K562 (cell line): ENCODE results near the gene LDAH. TPM values are rescaled to one million over a fixed set of nuclear protein-coding genes. Genes with fewer than 3 reads are reported as not detected.

Experiments used
- CSDE1 ChIP-seq, 2 experiments: fragments of 450-650 bp; IDR thresholded peaks; 2 replicates each; pipeline ENCODE4 v1.6.1; 2016; ENCODE audit warnings: mild to moderate bottlenecking in 1 of 2
- DMBX1 ChIP-seq: fragments of 250-450 bp; sonication (Bioruptor Pico); IDR thresholded peaks from 2 replicates; pipeline ENCODE4 v1.8.0; 2022; ENCODE audit warnings: inconsistent platforms, mild to moderate bottlenecking, moderate library complexity, borderline replicate concordance
- HMGN3 ChIP-seq: IDR thresholded peaks from 2 replicates; pipeline ENCODE4 v1.6.1; 2011; ENCODE audit warnings: borderline replicate concordance, low read depth, mild to moderate bottlenecking, mixed read lengths, low read length; ENCODE audit not compliant: insufficient read length; ENCODE audit errors: extremely low read depth
- L3MBTL2 ChIP-seq: fragments of 450-650 bp; IDR thresholded peaks from 2 replicates; pipeline ENCODE4 v1.6.1; 2016; ENCODE audit warnings: mild to moderate bottlenecking, moderate library complexity
- MAFG ChIP-seq: fragments of 450-650 bp; conservative IDR thresholded peaks from 2 replicates; pipeline ENCODE4 v1.6.1; 2016; ENCODE audit warnings: missing genetic modification characterization, missing compliant biosample characterization
- MEF2D ChIP-seq: conservative IDR thresholded peaks from 2 replicates; pipeline ENCODE4 v1.6.1; 2016; ENCODE audit warnings: low read depth, missing genetic modification characterization, missing compliant biosample characterization
- NKRF ChIP-seq: fragments of 450-650 bp; IDR thresholded peaks from 2 replicates; pipeline ENCODE4 v1.6.1; 2016; ENCODE audit warnings: borderline replicate concordance
- PBX2 ChIP-seq, 2 experiments: IDR thresholded peaks in 1 of 2; conservative IDR thresholded peaks in 1 of 2; 2 replicates each; pipeline ENCODE4 v1.6.1; 2016; ENCODE audit warnings: low read depth in 2 of 2, mild to moderate bottlenecking in 1 of 2, missing compliant biosample characterization in 1 of 2, missing genetic modification characterization in 1 of 2, moderate library complexity in 1 of 2
- PHF20 ChIP-seq: fragments of 450-650 bp; IDR thresholded peaks from 2 replicates; pipeline ENCODE4 v1.6.1; 2018; ENCODE audit not compliant: partially characterized antibody
- PML ChIP-seq: IDR thresholded peaks from 2 replicates; pipeline ENCODE4 v1.6.1; 2012; ENCODE audit warnings: low read length, inconsistent platforms
- RBM25 ChIP-seq: fragments of 200-400 bp; formaldehyde crosslinking; IDR thresholded peaks from 2 replicates; pipeline ENCODE4 v1.6.1; 2018; ENCODE audit warnings: low read length, low read depth, moderate library complexity; ENCODE audit not compliant: severe bottlenecking
- SMARCA4 ChIP-seq: fragments of 450-650 bp; IDR thresholded peaks from 2 replicates; pipeline ENCODE4 v1.6.1; 2016
- SMARCE1 ChIP-seq: fragments of 450-650 bp; IDR thresholded peaks from 2 replicates; pipeline ENCODE4 v1.7.1; 2016; ENCODE audit warnings: mild to moderate bottlenecking
- TCF3 ChIP-seq: sonication (generic); formaldehyde crosslinking; IDR thresholded peaks from 2 replicates; pipeline ENCODE4 v1.4.0; 2020; ENCODE audit warnings: mild to moderate bottlenecking, missing genetic modification reagents
- TEAD4 ChIP-seq, 2 experiments: sonication (generic) in 1 of 2; formaldehyde crosslinking in 1 of 2; IDR thresholded peaks; 2 replicates each; pipeline versions ENCODE4 v1.6.1 to v1.8.0; 2012 to 2022; ENCODE audit warnings: borderline replicate concordance in 1 of 2, inconsistent platforms in 1 of 2, low read length in 1 of 2, mild to moderate bottlenecking in 1 of 2, missing genetic modification reagents in 1 of 2
- WHSC1 ChIP-seq: IDR thresholded peaks from one replicate; pipeline ENCODE4 v1.6.1; 2012; ENCODE audit warnings: low read length, control low read depth, inconsistent platforms
- XRCC3 ChIP-seq: fragments of 450-650 bp; IDR thresholded peaks from 2 replicates; pipeline ENCODE4 v1.6.1; 2017; ENCODE audit warnings: mild to moderate bottlenecking, moderate library complexity
- ZC3H11A ChIP-seq: IDR thresholded peaks from 2 replicates; pipeline ENCODE4 v1.6.1; 2012; ENCODE audit warnings: low read depth, low read length, improper control_type of control experiment
- ZNF316 ChIP-seq: fragments of 450-650 bp; IDR thresholded peaks from 2 replicates; pipeline ENCODE4 v1.6.1; 2016
- ZNF354B ChIP-seq: fragments of 250-450 bp; sonication (Bioruptor Pico); IDR thresholded peaks from 2 replicates; pipeline ENCODE4 v1.4.0; 2020
- ZNF551 ChIP-seq: fragments of 250-450 bp; sonication (Bioruptor Pico); IDR thresholded peaks from 2 replicates; pipeline ENCODE4 v1.5.0; 2021; ENCODE audit warnings: mild to moderate bottlenecking, moderate library complexity
- polyA plus RNA-seq, 8 experiments: library from polyadenylated mRNA; depleted of rRNA in 4 of 8; stranded (reverse) in 5 of 8; unstranded in 3 of 8; fragments of >200 nt; fragmentation: Nextera tagmentation in 2 of 8; fragmentation: Illumina TruSeq in 1 of 8; extraction: Ambion mirVana in 2 of 8; extraction: Trizol in 1 of 8; gene quantifications; 2 replicates each; pipeline versions ENCODE4 v1.2.1 to v1.2.3, GENCODE V29; 2011 to 2014; ENCODE audit warnings: inconsistent platforms in 1 of 8, missing spikeins in 1 of 8
- total RNA-seq, 7 experiments: library from RNA; depleted of rRNA in 6 of 7; stranded (reverse); fragments of >200 nt in 6 of 7; fragmentation: Illumina TruSeq in 2 of 7; extraction: Trizol in 2 of 7; gene quantifications; 2 replicates each; pipeline versions ENCODE4 v1.2.1 to v1.2.3, GENCODE V29; 2011 to 2021; ENCODE audit warnings: low replicate concordance in 1 of 7

Gene LDAH
- total and polyA plus RNA-seq, 9 of the 15 experiments (the other 6 are each of a cell fraction or from before 2014, with no cell fraction given) = 22.3 to 60.1 (median 40.0) TPM

GRCh38 chr2:20747317-20747716 lies 75.6 kb downstream of the LDAH start (continued):
- no peak for TF ChIP-seq WHSC1
- TF ChIP-seq L3MBTL2 = peak; percentile 42; the same call in 1 of the 2 replicates
- no peak for TF ChIP-seq ZNF354B (CRISPR knock-in tag)
- peak; percentile 85 for TF ChIP-seq TEAD4 (IDR thresholded peaks at IDR 0.05; ENCODE audit: low read length)
- no peak for TF ChIP-seq TEAD4 (CRISPR knock-in tag; IDR thresholded peaks at IDR 0.05; ENCODE audit: borderline replicate concordance)
- TF ChIP-seq RBM25 = no peak
- no peak for TF ChIP-seq PBX2 (CRISPR knock-in tag; IDR thresholded peaks at IDR 0.05; ENCODE audit: low read depth)
- TF ChIP-seq PBX2 (tag; conservative IDR thresholded peaks at IDR 0.05; ENCODE audit: low read depth) = peak; percentile 76
- peak; percentile 84 for TF ChIP-seq SMARCA4
- TF ChIP-seq ZNF551 (CRISPR knock-in tag) = no peak
- no peak for TF ChIP-seq NKRF
- TF ChIP-seq HMGN3 = no peak
- TF ChIP-seq ZC3H11A = no peak
- peak; percentile 51; the same call in 1 of the 2 replicates for TF ChIP-seq PML
- peak; percentile 87 for TF ChIP-seq TCF3 (CRISPR knock-in tag)
- TF ChIP-seq ZNF316 = peak; percentile 45
- no peak for TF ChIP-seq CSDE1 (IDR thresholded peaks at IDR 0.05)
- TF ChIP-seq XRCC3 = no peak
- TF ChIP-seq SMARCE1 = peak; percentile 39; the same call in 1 of the 2 replicates
- no peak for TF ChIP-seq PHF20
- no peak for TF ChIP-seq MEF2D (tag)
- TF ChIP-seq DMBX1 (CRISPR knock-in tag) = peak; percentile 42; the same call in 1 of the 2 replicates
- 0 out of 2 replicates have a peak, but pooled peaks have one; percentile 27 for TF ChIP-seq MAFG (tag)
